HG02852 (cell line): ENCODE results near the gene FAM171A1.
"Not testable (repeated sequence)": the region's sequence is repeated elsewhere in the genome, so short reads cannot be mapped to it uniquely, and the experiment has no call there.

Experiments
- ATAC-seq: cut with Tn5 transposase; IDR thresholded peaks from one replicate; pipeline ENCODE4 v1.9.1; 2021; ENCODE audit warnings: mild to moderate bottlenecking, moderate library complexity; ENCODE audit not compliant: unreplicated experiment

The FAM171A1 gene

GRCh38 chr10:15345450-15345849 is 25.6 kb downstream of the FAM171A1 start:
- no peak for ATAC-seq

DNA sequence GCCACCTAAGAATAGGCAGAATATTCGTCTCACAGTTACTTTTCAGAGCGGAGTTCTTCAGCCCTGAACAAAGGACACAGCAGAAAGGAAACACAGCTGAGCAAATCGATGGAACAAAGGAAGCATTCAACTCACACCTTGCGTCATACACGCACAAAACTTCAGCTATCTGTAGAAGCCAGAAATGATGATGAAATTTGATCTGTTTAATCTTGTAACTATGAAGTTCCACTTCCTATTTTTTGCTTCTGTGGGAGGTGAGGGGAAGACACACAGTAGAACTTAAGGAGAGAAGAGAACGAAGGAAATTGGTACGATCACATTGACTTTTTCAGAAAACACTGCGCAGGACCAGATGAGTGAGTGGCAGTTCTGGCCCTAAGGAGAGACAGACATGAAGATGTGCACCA is 26.2 kb downstream of the FAM171A1 start:
- ATAC-seq, result no peak

GRCh38 chr10:15344256-15344875 is 26.7 kb downstream of the FAM171A1 start:
- ATAC-seq, result no peak

GRCh38 chr10:15342970-15343369 is 28.1 kb downstream of the FAM171A1 start:
- ATAC-seq, result no peak

GRCh38 chr10:15341502-15342128 is 29.5 kb downstream of the FAM171A1 start:
- ATAC-seq, result no peak

- ATAC-seq, result no peak
These were observed 31.2 kb downstream of the FAM171A1 start for GRCh38 chr10:15339892-15340291.

- ATAC-seq, result not testable (repeated sequence)
These were observed 33.6 kb downstream of the FAM171A1 start for GRCh38 chr10:15337441-15337923.

- ATAC-seq, result no peak
These were observed 34.9 kb downstream of the FAM171A1 start for GRCh38 chr10:15336211-15336610.

DNA sequence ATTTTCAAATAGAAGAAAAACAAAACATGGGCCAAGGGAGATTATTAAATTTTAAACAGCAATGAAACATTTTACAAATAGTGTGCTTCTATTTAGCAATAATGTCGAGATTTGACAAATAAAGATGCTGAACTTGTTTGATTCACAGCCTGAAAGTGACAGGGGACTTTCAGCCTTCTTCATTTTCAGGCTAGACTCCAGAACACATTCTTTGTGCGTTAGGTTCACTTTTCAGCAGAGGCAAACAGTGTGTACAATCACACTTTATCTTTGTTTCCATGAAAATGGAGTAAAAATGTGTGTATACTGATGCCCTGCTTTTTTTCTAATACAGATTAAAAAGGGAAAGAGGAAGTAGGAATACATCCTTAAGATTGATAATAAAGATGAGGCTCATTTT is 35.6 kb downstream of the FAM171A1 start:
- ATAC-seq, result no peak

DNA sequence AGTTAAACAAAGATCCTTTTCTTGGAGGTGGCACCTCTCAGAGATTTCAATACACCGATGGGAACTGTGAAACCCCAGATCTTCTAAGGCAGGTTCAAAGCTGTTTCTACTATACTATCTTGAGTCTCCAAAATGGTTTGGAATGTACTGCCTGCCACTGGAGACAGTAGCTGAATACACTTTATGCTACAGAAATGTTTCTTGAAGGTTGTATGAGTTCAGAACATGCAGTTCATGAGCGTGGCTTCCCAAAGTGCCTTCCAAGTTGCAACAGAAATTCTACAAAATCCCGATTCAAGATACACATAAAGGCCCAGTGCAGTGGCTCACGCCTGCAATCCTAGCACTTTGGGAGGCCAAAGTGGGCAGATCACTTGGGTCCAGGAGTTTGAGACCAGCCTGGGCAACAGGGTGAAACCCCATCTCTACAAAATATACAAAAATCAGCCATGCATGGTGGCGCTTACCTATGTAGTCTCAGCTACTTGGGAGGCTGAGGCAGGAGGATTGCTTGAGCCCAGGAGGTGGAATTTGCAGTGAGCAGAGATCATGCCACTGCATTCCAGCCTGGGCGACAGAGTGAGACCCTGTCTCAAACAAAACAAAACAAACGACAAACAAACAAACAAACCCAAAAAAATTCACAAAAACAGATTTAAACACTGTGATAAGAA is 36.3 kb downstream of the FAM171A1 start:
- ATAC-seq, result no peak

DNA sequence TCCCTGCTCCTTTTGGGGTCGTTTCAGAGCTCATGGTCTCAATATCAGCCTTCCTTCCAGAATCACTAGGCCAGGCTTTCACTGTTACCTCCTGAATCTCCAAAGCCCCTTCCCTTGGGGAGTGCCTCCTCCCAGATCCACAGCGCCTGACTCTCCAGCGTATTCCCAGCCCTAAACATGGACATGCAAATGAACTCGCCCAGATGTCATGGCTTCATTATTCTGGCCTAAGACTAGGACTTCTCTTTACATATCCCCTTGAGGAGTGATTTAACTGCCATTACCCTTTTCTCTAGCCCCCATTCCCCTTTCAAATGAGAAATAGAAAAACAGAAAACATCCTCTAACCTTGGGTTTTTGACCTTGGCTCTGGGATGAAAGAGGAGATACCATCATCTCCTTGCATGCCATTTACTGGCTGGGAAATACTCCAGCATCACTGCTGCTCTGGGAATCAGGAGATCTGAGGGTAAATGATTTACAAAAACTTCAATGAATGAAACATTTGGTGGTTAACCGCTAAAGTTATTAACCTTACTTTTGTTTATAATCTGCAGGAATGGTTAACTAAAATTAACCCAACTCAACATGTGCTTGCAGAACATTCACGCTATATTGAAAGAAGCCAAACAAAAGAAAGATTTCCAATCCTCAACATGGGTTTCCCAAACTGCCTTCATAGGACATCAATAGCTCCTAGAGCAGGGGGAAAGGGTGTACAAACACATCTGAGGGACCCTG is 37.0 kb downstream of the FAM171A1 start:
- no peak for ATAC-seq

GRCh38 chr10:15333181-15333580 is 37.9 kb downstream of the FAM171A1 start:
- not testable (repeated sequence) for ATAC-seq

- no peak for ATAC-seq
These were observed 39.6 kb downstream of the FAM171A1 start for GRCh38 chr10:15331461-15331860.

GRCh38 chr10:15329437-15329836 is 41.7 kb downstream of the FAM171A1 start:
- no peak for ATAC-seq

DNA sequence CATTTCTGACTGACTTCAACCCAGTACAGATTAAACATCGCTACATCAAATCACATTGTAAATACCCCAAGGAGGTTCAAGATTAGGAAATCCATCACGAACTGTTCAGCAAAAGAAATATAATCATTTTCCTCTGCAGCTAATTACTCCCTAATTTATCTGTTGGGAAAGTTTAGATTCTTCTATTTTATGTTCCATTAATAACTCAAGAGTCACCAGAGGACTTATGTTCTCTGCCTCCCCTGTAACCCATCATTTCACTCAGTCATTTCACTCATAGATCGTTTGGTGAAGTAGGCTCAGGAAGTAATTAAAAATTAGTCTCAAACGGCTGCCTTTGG is 45.2 kb downstream of the FAM171A1 start:
- no peak for ATAC-seq

DNA sequence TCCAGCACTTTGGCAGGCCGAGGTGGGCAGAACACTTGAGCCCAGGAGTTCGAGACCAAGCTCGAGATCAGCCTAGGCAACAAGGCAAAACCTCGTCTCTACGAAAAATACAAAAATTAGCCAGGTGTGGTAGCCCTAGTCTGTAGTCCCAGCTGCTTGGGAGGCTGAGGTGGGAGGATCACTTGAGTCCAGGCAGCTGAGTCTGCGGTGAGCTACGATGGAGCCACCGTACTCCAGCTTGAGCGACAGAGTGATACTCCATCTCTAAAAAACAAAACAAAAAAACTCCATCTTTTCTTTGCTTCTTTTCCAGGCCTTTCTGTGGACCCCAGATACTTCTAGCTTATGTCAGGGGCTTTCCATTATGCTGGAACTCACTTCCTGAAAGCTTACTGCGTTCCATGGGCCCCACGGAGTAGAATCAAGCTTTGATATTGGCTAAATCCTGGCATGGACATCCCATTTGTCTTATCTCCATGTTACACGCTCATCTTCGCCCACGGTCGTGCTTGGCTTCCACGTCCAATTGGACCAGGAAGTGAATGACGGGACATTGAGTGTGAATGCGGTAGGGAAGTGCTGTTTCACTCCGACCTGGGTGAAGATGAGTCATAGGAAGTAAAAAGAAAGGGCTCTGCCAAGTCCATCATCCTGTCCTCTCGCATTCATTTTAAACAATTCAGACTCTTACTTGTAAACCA is 45.7 kb downstream of the FAM171A1 start:
- no peak for ATAC-seq

GRCh38 chr10:15324611-15325010 is 46.5 kb downstream of the FAM171A1 start:
- no peak for ATAC-seq

DNA sequence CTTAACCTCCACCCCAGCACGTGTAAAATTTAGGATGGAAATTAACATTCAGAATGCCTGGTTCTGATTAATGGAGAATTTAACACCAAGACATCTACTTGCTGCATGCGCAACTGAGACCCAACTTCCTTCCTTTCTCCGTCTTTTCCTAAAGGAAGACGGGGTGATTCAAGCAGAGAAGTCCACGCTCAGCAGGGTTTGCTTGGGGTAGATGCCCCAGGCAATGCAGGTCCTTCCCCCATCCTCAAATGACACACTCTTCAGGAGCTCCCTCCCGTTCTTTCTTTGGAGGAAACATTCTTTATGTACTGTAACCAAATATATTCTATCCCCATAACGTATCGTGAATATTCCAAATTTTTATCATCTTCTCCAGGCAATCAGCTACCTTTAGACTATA is 47.0 kb downstream of the FAM171A1 start:
- no peak for ATAC-seq

- no peak for ATAC-seq
These were observed 48.7 kb downstream of the FAM171A1 start for GRCh38 chr10:15322356-15322755.

GRCh38 chr10:15321431-15322341 is 49.4 kb downstream of the FAM171A1 start:
- ATAC-seq, result no peak
